ENCODE data around the gene ADPRHL1.
"Not testable (repeated sequence)": the region's sequence is repeated elsewhere in the genome, so short reads cannot be mapped to it uniquely, and the experiment has no call there.

The ADPRHL1 gene

GRCh38 chr13:113477724-113478123 is 24.4 kb upstream of the ADPRHL1 start:
- DNase-seq (ENCODE audit: low read depth): no peak

- DNase-seq (ENCODE audit: low read depth): no peak
Observed at GRCh38 chr13:113476811-113477210, 23.5 kb upstream of the ADPRHL1 start.

DNA sequence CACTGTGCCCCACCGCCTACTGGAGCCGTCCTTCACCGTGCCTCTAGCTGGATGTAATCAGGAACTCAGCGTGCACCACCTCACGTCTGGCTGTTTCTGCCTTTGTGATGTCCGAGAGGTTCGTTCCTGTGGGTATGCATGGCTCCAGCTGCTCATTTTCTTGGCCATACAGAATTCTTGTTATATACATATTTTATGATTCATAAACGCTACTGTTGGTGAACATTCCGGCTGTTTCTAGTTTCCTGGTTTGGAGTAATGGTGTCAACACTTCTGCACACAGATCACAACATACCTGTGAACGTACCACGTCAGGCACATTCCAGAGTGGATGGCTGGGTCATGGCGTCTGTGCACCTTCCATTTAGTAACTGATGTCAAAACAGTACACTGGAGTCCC is 22.6 kb upstream of the ADPRHL1 start:
- DNase-seq (ENCODE audit: low read depth): no peak

DNA sequence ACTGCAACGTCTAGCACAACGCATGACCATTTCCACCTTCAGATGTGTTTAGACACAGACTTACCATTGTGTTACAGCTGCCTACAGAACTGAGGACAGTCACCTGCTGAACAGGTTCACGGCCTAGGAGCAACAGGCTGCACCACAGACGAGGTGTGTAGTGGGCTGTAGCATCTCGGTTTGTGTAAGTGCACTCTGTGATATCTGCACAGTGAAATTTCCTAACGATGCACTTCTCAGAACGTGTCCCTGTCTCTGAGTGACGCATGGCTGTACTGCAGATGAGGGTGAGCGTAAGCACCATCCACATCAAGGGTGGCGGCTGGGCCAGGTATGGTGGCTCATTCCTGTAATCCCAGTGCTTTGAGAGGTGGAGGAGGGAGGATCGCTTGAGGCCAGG is 22.0 kb upstream of the ADPRHL1 start:
- no peak for DNase-seq (ENCODE audit: low read depth)

- DNase-seq (ENCODE audit: low read depth): peak; percentile 66
Observed at GRCh38 chr13:113474179-113474578, 20.9 kb upstream of the ADPRHL1 start.

DNA sequence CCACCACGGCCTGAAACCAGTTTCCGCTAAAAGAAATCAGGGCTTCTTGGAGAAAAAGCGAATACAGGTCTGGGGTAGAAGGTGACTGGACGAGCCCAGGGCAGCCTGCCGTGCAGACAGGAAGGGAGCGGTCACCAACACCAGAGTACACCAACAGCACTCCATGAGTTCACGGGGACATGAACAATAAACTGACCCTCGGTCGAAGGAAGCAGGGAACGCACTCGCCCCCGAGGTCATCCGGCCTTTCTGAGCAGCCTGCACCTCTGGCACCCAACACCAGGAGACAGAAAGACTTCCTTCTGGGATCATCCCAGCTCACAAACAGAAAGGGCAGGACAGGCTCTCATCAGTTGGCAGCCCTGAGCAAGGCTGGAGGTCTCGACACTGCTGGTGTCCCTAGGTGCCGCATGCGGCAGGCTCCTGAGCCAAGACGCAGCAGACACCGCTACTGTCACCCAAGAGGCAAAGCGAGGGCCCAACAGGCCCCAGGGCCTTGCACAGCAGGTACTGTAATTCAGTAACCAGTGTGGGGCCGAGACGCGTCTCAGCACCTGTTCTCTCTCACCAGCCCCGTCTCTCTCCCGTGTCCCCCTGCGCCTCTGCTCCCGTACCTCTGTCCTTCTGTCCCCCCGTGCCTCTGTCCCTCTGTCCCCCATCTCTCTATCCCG is 19.2 kb upstream of the ADPRHL1 start:
- no peak for DNase-seq (ENCODE audit: low read depth)

- DNase-seq (ENCODE audit: low read depth): no peak
Observed at GRCh38 chr13:113471844-113472243, 18.6 kb upstream of the ADPRHL1 start.

GRCh38 chr13:113470635-113471163 is 17.4 kb upstream of the ADPRHL1 start:
- not testable (repeated sequence) for DNase-seq (ENCODE audit: low read depth)

GRCh38 chr13:113470073-113470472 is 16.8 kb upstream of the ADPRHL1 start:
- DNase-seq (ENCODE audit: low read depth): no peak

- DNase-seq (ENCODE audit: low read depth): no peak
Observed at GRCh38 chr13:113469582-113469981, 16.3 kb upstream of the ADPRHL1 start.

DNA sequence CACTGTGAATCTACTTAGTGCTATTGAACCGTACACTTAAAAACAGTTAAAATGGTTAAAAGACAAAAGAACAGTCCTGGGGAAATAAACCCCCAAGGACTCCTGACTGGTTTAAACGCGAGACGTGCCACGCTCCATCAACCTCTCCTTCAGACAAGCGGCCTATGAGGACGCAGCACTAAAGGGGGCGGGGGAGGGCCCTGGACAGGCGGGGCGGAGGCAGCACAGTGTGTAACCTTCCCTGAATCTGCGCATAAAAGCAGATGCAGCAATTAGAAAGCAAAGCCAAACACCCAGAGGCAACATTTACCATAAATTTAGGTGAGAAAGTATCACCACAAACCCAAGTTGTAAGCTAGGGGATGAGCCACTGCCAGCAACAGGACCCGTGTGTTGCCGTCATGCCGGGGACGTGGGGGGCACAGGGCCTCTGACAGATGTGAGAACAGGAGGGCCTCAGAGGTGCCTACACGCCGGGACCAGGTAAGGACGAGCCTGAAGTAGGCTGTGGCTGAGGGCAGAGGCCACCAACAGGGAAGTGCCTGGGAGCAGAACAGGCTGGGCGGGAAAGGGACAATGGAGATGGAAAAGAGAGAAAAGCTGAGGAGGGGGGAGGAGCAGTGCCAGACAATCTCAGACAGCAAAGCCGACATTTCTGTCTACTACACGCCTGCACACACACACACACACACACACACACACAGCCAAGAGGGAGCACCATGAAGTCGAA is 15.3 kb upstream of the ADPRHL1 start:
- no peak for DNase-seq (ENCODE audit: low read depth)

DNA sequence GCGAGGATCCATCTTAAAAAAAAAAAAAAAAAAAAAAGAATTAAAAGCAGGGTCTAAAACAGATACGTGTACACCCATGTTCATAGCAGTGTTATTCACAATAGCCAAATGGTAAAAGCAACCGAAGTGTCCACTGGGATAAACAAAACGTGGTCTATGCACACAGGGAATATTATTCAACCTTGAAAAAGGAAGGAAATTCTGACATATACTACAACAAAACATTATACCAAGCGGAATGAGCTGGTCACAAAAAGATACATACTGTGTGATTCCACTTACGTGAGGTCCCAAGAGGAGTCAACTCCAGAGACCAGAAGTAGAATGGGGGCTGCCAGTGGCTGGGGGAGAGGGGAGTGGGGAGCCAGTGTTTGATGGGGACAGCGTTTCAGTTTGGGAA is 14.7 kb upstream of the ADPRHL1 start:
- DNase-seq (ENCODE audit: low read depth): no peak

- no peak for DNase-seq (ENCODE audit: low read depth)
Observed at GRCh38 chr13:113466383-113466782, 13.1 kb upstream of the ADPRHL1 start.

- DNase-seq (ENCODE audit: low read depth): no peak
Observed at GRCh38 chr13:113465300-113465699, 12.0 kb upstream of the ADPRHL1 start.

DNA sequence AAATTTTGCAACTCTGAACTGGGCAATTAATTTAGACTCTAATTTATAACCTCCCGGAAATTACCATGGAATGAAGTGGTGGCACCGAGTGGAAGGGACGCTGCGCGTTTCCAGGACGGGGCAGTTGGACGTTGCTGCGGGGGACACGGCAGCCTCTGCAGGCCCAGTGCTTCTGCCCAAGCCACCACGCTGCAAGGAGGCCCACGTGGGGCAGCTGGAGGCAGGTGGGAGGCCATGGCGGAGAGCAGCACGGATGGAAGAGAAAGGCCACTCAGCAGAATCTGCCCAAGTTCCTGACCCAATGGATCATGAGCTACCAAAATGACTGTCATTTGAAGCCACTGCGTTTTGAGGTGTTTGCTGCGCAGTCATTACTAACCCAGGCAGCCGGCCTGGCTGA is 11.2 kb upstream of the ADPRHL1 start:
- DNase-seq (ENCODE audit: low read depth): no peak

DNA sequence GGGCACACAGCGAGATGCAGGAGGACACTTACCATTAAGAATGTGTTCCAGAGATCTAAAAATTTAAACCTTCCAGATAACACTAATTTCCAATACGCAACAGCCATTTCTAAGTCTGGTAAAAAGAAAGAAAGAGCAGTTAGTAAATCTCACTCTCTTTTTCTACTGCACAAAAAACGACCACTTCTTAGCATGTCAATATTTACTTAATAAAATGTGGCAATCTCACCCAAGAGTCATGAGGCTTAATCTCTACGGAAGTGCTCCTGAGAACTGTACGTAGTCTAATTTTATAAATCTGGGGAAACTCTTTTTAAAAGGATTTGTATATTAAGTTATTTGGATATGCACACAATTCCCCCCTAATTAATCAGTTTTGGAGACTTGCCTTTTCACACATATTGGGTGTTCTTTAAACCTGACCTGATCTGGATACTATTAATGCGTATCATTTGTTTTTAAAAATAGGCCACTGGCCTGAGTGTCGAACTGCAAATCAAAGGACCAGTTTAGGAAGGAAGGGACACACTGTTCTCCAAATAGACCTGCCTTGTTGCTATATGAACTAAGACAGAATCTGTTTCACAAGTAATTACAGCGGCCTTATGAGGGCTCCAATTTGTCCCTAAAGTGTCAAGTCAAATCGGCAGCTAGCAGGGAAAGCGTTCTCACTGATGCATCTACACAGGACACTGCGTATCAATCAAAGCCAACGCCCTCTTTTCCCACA is 7.9 kb upstream of the ADPRHL1 start:
- DNase-seq (ENCODE audit: low read depth): no peak

- DNase-seq (ENCODE audit: low read depth): no peak
Observed at GRCh38 chr13:113460599-113460998, 7.3 kb upstream of the ADPRHL1 start.

DNA sequence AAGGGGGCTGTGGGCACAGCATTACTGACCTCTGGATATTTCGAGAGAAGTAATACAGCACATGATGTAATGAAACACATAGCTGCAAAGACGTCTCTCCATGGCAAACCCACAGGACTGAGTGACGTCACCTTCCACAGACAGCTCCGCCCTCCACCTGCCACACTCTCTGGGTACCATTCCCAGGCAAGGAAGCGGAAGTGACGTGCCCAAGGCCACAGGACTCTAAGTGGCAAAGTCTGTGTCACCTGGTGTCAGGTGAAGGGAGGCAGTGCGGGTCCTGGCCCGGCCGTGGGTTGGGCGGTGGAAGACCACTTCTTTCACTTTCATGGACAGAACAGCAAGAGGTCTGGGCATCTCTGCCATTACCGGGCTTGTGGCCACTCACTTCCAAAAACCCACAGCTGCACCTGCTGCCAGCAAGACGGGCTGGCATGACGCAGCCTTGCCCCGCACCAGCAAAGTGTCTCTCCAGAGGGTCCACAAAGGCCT is 6.8 kb upstream of the ADPRHL1 start:
- no peak for DNase-seq (ENCODE audit: low read depth)

GRCh38 chr13:113458253-113459065 is 5.2 kb upstream of the ADPRHL1 start:
- no peak for DNase-seq (ENCODE audit: low read depth)

- peak; percentile 41 for DNase-seq (ENCODE audit: low read depth)
Observed at GRCh38 chr13:113457510-113457909, 4.2 kb upstream of the ADPRHL1 start.

- DNase-seq (ENCODE audit: low read depth): no peak
Observed at GRCh38 chr13:113456116-113456702, 2.9 kb upstream of the ADPRHL1 start.

All from GM04504 (cell line).